ENCODE measurements around the gene FDX1.

- TF ChIP-seq, protein P1, sequence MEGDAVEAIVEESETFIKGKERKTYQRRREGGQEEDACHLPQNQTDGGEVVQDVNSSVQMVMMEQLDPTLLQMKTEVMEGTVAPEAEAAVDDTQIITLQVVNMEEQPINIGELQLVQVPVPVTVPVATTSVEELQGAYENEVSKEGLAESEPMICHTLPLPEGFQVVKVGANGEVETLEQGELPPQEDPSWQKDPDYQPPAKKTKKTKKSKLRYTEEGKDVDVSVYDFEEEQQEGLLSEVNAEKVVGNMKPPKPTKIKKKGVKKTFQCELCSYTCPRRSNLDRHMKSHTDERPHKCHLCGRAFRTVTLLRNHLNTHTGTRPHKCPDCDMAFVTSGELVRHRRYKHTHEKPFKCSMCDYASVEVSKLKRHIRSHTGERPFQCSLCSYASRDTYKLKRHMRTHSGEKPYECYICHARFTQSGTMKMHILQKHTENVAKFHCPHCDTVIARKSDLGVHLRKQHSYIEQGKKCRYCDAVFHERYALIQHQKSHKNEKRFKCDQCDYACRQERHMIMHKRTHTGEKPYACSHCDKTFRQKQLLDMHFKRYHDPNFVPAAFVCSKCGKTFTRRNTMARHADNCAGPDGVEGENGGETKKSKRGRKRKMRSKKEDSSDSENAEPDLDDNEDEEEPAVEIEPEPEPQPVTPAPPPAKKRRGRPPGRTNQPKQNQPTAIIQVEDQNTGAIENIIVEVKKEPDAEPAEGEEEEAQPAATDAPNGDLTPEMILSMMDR (IDR thresholded peaks at IDR 0.05; ENCODE audit: poor library complexity, severe bottlenecking): no peak
- TF ChIP-seq EZH2 (IDR thresholded peaks at IDR 0.05; ENCODE audit: borderline replicate concordance, insufficient read depth, low read length, poor library complexity, severe bottlenecking) (no peak), RAD21 (conservative IDR thresholded peaks at IDR 0.05) (no peak)
Observed at GRCh38 chr11:110474578-110474977, 44.8 kb downstream of the FDX1 start.

All from neural cell (in vitro differentiated cells).